Heart left ventricle (tissue), 13 donors: ENCODE measurements around the gene C2CD5.

Experiments
- CTCF ChIP-seq, 12 donors: fragments of 200-600 bp; sonication (generic) in 4 of 12; IDR thresholded peaks; one replicate each; pipeline versions ENCODE4 v1.5.0 to v1.8.0; 2018 to 2022; ENCODE audit warnings: antibody characterized with exemption in 12 of 12, mild to moderate bottlenecking in 5 of 12
- POLR2A ChIP-seq, 2 donors: fragments of 450-650 bp; IDR thresholded peaks; one replicate each; pipeline ENCODE4 v1.6.1; 2017; ENCODE audit warnings: antibody characterized with exemption in 2 of 2, mild to moderate bottlenecking in 2 of 2, moderate library complexity in 2 of 2
- donor health status: ischemic (EF 13 %, LVEDD 7.1; RV severe dilation, severe dysfunction).
- donor health status: DM: no; HTN: yes; CAD: no.
- donor health status: DM: no; HTN: no; CAD: no.
- donor health status: ischemic (EF 25% LVEDD 6.9; RV normal size, moderate dysfunction).
- donor health status: ischemic (EF 25% LVEDD 5.7; RV mildly dilated, moderate dysfunction).
- donor health status: ischemic (EF 35%, LVEDD 5.7; RV mildly dilated, moderate dysfunction).
- donor health status: nonischemic (EF 11% LVEDD 7.7; RV severe dilation, severe dysfunction).
- donor health status: DM: yes; HTN: yes; CAD: no.
- donor health status: PGD.
- donor health status: ischemic (EF 29% LVEDD 5.4; RV normal size, mild dysfunction).
- donor health status: nonischemic (EF 23%, LVEDD 6.1; RV moderate dilation, normal function).

GRCh38 chr12:22536971-22537544 is 7.3 kb downstream of the C2CD5 start:
- TF ChIP-seq POLR2A (IDR thresholded peaks at IDR 0.05) (no peak), CTCF (IDR thresholded peaks at IDR 0.05) (no peak)
